ENCODE results near the gene COQ10A. TPM values are rescaled to one million over a fixed set of nuclear protein-coding genes. Genes with fewer than 3 reads are reported as not detected.

Gene COQ10A
- total and polyA plus RNA-seq, 2 donors (not counting 1 experiment from before 2014, with no cell fraction given) = 9.1 to 14.2 TPM

- H3K9ac ChIP-seq (ENCODE audit: insufficient read depth, low read length) = no peak overlapping the region
- no peak overlapping the region for H3K27ac ChIP-seq (ENCODE audit: insufficient read depth, low read length)
- no peaks in the 10 kb centered on the region for H3K9me3 ChIP-seq (ENCODE audit: control insufficient read depth, insufficient read depth, low read depth, low read length)
- no peak overlapping the region for H3K4me3 ChIP-seq (replicated peaks in 1 of 4; ENCODE audit: control extremely low read depth in 1 of 4, insufficient read depth in 1 of 4, low read depth in 3 of 4, low read length in 4 of 4)
- H2AFZ ChIP-seq (ENCODE audit: low read length) = no peak overlapping the region
- H3K4me1 ChIP-seq (ENCODE audit: control insufficient read depth, extremely low read depth, insufficient read depth, low read length) = no peaks in the 10 kb centered on the region
- TF ChIP-seq CTCF (conservative IDR thresholded peaks at IDR 0.05 in 1 of 2, IDR thresholded peaks at IDR 0.05 in 1 of 2; ENCODE audit: low read depth in 1 of 2, low read length in 2 of 2) (no peak), EZH2 (IDR thresholded peaks at IDR 0.05; ENCODE audit: low read length, missing control alignments) (no peak)
- no peaks in the 10 kb centered on the region for H4K20me1 ChIP-seq (ENCODE audit: control insufficient read depth, extremely low read depth, insufficient read depth, low read length)
- no peak overlapping the region for H3K4me2 ChIP-seq (ENCODE audit: extremely low read depth, insufficient read depth, low read length)
- H3K36me3 ChIP-seq (ENCODE audit: control insufficient read depth, insufficient read depth, low read length) = peaks cover 49% of the 10 kb centered on the region
- peaks cover 1% of the 10 kb centered on the region for H3K79me2 ChIP-seq (ENCODE audit: control insufficient read depth, insufficient read depth, low read length)
- no peak for DNase-seq (ENCODE audit: low read depth in 2 of 2)
- H3K27me3 ChIP-seq (ENCODE audit: control insufficient read depth, insufficient read depth, low read length) = no peaks in the 10 kb centered on the region
Measured at GRCh38 chr12:56247923-56248322, 18.8 kb upstream of the COQ10A start.

GRCh38 chr12:56248711-56249110 is 18.0 kb upstream of the COQ10A start:
- no peak overlapping the region for H3K4me3 ChIP-seq (replicated peaks in 1 of 4; ENCODE audit: control extremely low read depth in 1 of 4, insufficient read depth in 1 of 4, low read depth in 3 of 4, low read length in 4 of 4)
- no peak overlapping the region for H3K4me2 ChIP-seq (ENCODE audit: extremely low read depth, insufficient read depth, low read length)
- H3K27ac ChIP-seq (ENCODE audit: insufficient read depth, low read length) = no peak overlapping the region
- H3K27me3 ChIP-seq (ENCODE audit: control insufficient read depth, insufficient read depth, low read length) = no peaks in the 10 kb centered on the region
- TF ChIP-seq EZH2 (IDR thresholded peaks at IDR 0.05; ENCODE audit: low read length, missing control alignments) (no peak), CTCF (conservative IDR thresholded peaks at IDR 0.05 in 1 of 2, IDR thresholded peaks at IDR 0.05 in 1 of 2; ENCODE audit: low read depth in 1 of 2, low read length in 2 of 2) (no peak)
- no peaks in the 10 kb centered on the region for H3K4me1 ChIP-seq (ENCODE audit: control insufficient read depth, extremely low read depth, insufficient read depth, low read length)
- H4K20me1 ChIP-seq (ENCODE audit: control insufficient read depth, extremely low read depth, insufficient read depth, low read length) = no peaks in the 10 kb centered on the region
- DNase-seq (ENCODE audit: low read depth in 2 of 2) = no peak
- no peak overlapping the region for H3K9ac ChIP-seq (ENCODE audit: insufficient read depth, low read length)
- no peaks in the 10 kb centered on the region for H3K9me3 ChIP-seq (ENCODE audit: control insufficient read depth, insufficient read depth, low read depth, low read length)
- H3K36me3 ChIP-seq (ENCODE audit: control insufficient read depth, insufficient read depth, low read length) = peaks cover 50% of the 10 kb centered on the region
- H3K79me2 ChIP-seq (ENCODE audit: control insufficient read depth, insufficient read depth, low read length) = peaks cover 1% of the 10 kb centered on the region
- no peak overlapping the region for H2AFZ ChIP-seq (ENCODE audit: low read length)

DNA sequence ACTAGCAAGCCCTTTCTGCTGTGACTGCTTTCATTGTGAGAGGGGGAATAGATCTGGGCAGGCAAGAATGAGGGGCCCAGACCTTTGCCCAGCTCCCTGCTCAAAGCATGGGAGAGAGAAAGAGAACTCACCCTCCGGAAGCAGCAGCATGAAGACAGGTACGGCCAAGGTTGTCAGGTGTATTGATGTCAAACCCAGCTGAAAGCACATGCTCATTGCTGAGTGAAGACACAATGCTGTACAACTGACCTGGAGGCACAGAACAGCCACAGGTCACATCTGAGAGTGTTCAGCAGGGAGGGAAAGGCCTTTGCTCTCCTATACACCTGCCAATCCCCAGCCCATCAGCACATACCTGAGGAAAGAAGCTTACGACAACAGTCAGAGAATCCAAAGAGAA is 14.1 kb upstream of the COQ10A start:
- no peak for DNase-seq (ENCODE audit: low read depth in 2 of 2)
- H3K79me2 ChIP-seq (ENCODE audit: control insufficient read depth, insufficient read depth, low read length) = peaks cover 31% of the 10 kb centered on the region
- H4K20me1 ChIP-seq (ENCODE audit: control insufficient read depth, extremely low read depth, insufficient read depth, low read length) = no peaks in the 10 kb centered on the region
- no peaks in the 10 kb centered on the region for H3K27me3 ChIP-seq (ENCODE audit: control insufficient read depth, insufficient read depth, low read length)
- H3K4me1 ChIP-seq (ENCODE audit: control insufficient read depth, extremely low read depth, insufficient read depth, low read length) = peaks cover 11% of the 10 kb centered on the region
- H2AFZ ChIP-seq (ENCODE audit: low read length) = no peak overlapping the region
- H3K4me3 ChIP-seq (replicated peaks in 1 of 4; ENCODE audit: control extremely low read depth in 1 of 4, insufficient read depth in 1 of 4, low read depth in 3 of 4, low read length in 4 of 4) = no peak overlapping the region
- no peak overlapping the region for H3K9ac ChIP-seq (ENCODE audit: insufficient read depth, low read length)
- H3K4me2 ChIP-seq (ENCODE audit: extremely low read depth, insufficient read depth, low read length) = no peak overlapping the region
- H3K9me3 ChIP-seq (ENCODE audit: control insufficient read depth, insufficient read depth, low read depth, low read length) = no peaks in the 10 kb centered on the region
- TF ChIP-seq CTCF (conservative IDR thresholded peaks at IDR 0.05 in 1 of 2, IDR thresholded peaks at IDR 0.05 in 1 of 2; ENCODE audit: low read depth in 1 of 2, low read length in 2 of 2) (no peak), EZH2 (IDR thresholded peaks at IDR 0.05; ENCODE audit: low read length, missing control alignments) (no peak)
- H3K27ac ChIP-seq (ENCODE audit: insufficient read depth, low read length) = no peak overlapping the region
- peaks cover 45% of the 10 kb centered on the region for H3K36me3 ChIP-seq (ENCODE audit: control insufficient read depth, insufficient read depth, low read length)
